Measurements from ENCODE around the gene PCLO. TPM values are rescaled to one million over a fixed set of nuclear protein-coding genes. Genes with fewer than 3 reads are reported as not detected.

Gene PCLO
- total and polyA plus RNA-seq, 2 of the 8 experiments (the other 6 are each of a cell fraction or from before 2014, with no cell fraction given): 1.5 to 3.2 TPM

GRCh38 chr7:82713506-82713905, 449.2 kb downstream of the PCLO start:
- Histone ChIP-seq H3K27ac (ENCODE audit: low read depth, low read length) (no peak overlapping the region), H3K79me1 (ENCODE audit: low read depth, low read length) (no peaks in the 10 kb centered on the region), H3K79me2 (ENCODE audit: control insufficient read depth in 1 of 2, insufficient read depth in 2 of 2, low read length in 2 of 2) (no peaks in the 10 kb centered on the region), H4K91ac (replicated peaks; ENCODE audit: insufficient read length, low read length) (no peak overlapping the region), H3K23ac (ENCODE audit: insufficient read length) (no peak overlapping the region), H3K4ac (replicated peaks; ENCODE audit: insufficient read length, low read depth, low read length) (no peak overlapping the region), H2BK120ac (replicated peaks; ENCODE audit: low read depth, low read length) (no peak overlapping the region), H3K56ac (replicated peaks; ENCODE audit: insufficient read length, low read depth, low read length) (no peak overlapping the region), H3K9ac (replicated peaks in 1 of 4; ENCODE audit: extremely low read depth in 1 of 4, low read depth in 3 of 4, low read length in 3 of 4) (no peak overlapping the region), H3K36me3 (ENCODE audit: control insufficient read depth in 2 of 4, insufficient read depth in 4 of 4, low read length in 3 of 4) (no peaks in the 10 kb centered on the region), H3K14ac (ENCODE audit: insufficient read length) (no peak overlapping the region), H4K8ac (ENCODE audit: extremely low read depth, insufficient read depth, low read length) (no peak overlapping the region), H3K4me1 (replicated peaks in 1 of 4; ENCODE audit: control insufficient read depth in 3 of 4, insufficient read depth in 4 of 4, low read length in 3 of 4) (no peaks in the 10 kb centered on the region), H2AFZ (ENCODE audit: low read length) (no peak overlapping the region), H4K20me1 (replicated peaks in 1 of 2; ENCODE audit: control insufficient read depth in 1 of 2, insufficient read depth in 2 of 2, low read length in 2 of 2) (no peaks in the 10 kb centered on the region), H2BK5ac (ENCODE audit: low read depth, low read length) (no peak overlapping the region), H3K4me3 (ENCODE audit: extremely low read depth in 1 of 4, insufficient read depth in 2 of 4, low read depth in 3 of 4, low read length in 4 of 4) (no peak overlapping the region), H3K18ac (ENCODE audit: extremely low read depth, low read length) (no peak overlapping the region), H2BK12ac (ENCODE audit: low read depth, low read length) (no peak overlapping the region), H2AK5ac (ENCODE audit: low read depth, low read length) (no peak overlapping the region), H3K4me2 (ENCODE audit: insufficient read depth in 1 of 2, low read depth in 2 of 2, low read length in 2 of 2) (no peak overlapping the region), H3K27me3 (replicated peaks in 1 of 4; ENCODE audit: control insufficient read depth in 3 of 4, extremely low read depth in 1 of 4, insufficient read depth in 3 of 4, low read length in 3 of 4) (peaks cover 0 to 1% (median 0%) of the 10 kb centered on the region in 4 experiments; a peak in 1 of 7 replicates), H2BK15ac (ENCODE audit: low read length) (no peak overlapping the region), H3K23me2 (ENCODE audit: low read depth, low read length) (no peaks in the 10 kb centered on the region), H4K5ac (ENCODE audit: insufficient read length, low read depth, low read length) (no peak overlapping the region), H2BK20ac (ENCODE audit: low read length) (no peak overlapping the region), H3K9me3 (ENCODE audit: insufficient read depth in 2 of 2, low read depth in 1 of 2, low read length in 1 of 2) (no peaks in the 10 kb centered on the region)
- 79% methylated on average over 2 of the region's 2 CpGs; no CpG with 5 or more reads in 1 of the 2 experiments for WGBS, 2 experiments (ENCODE audit: extremely low coverage in 1 of 2, insufficient coverage in 1 of 2, insufficient read length in 1 of 2, insufficient replicate concordance in 2 of 2, low coverage in 1 of 2, low lambda C conversion rate in 2 of 2, missing lambda C conversion rate in 1 of 2)
- FAIRE-seq (no peak), DNase-seq (ENCODE audit: low read depth in 1 of 2, low spot score in 2 of 2) (no peak)
- POLR2A ChIA-PET (ENCODE audit: partially characterized antibody): no interaction called here
- CTCF ChIA-PET (ENCODE audit: partially characterized antibody): interaction anchor here (0.8 to 1.9 kb wide), 5 partner anchors 9 to 28 kb away, joined by 3 to 10 read pairs (median 3); no protein-coding TSS in a partner anchor
- no peak for TF ChIP-seq BRCA1 (IDR thresholded peaks at IDR 0.05; ENCODE audit: low read depth, low read length)
- no peak for TF ChIP-seq TAF7 (optimal IDR thresholded peaks at IDR 0.05; ENCODE audit: borderline replicate concordance, low read depth, low read length)
- TF ChIP-seq EZH2 (IDR thresholded peaks at IDR 0.05; ENCODE audit: low read depth, low read length, severe bottlenecking): no peak
- no peak for TF ChIP-seq KDM5A (IDR thresholded peaks at IDR 0.05; ENCODE audit: low read length)
- no peak for TF ChIP-seq SRF (IDR thresholded peaks at IDR 0.05; ENCODE audit: low read depth, low read length)
- no peak for TF ChIP-seq TAF1 (IDR thresholded peaks at IDR 0.05; ENCODE audit: low read depth, low read length)
- TF ChIP-seq POLR2A (IDR thresholded peaks at IDR 0.05; ENCODE audit: control extremely low read depth in 1 of 2, low read depth in 2 of 2, low read length in 2 of 2): no peak
- TF ChIP-seq CBX5 (IDR thresholded peaks at IDR 0.05; ENCODE audit: low read depth, low read length): no peak
- no peak for TF ChIP-seq RNF2 (IDR thresholded peaks at IDR 0.05; ENCODE audit: borderline replicate concordance, low read depth, low read length, missing control alignments, poor library complexity, severe bottlenecking)
- TF ChIP-seq HDAC6 (IDR thresholded peaks at IDR 0.05; ENCODE audit: low read depth, low read length): no peak
- TF ChIP-seq ATF3 (IDR thresholded peaks at IDR 0.05; ENCODE audit: insufficient read depth, low read depth, low read length): no peak
- TF ChIP-seq JUND (IDR thresholded peaks at IDR 0.05; ENCODE audit: low read length): no peak
- TF ChIP-seq KDM1A (IDR thresholded peaks at IDR 0.05; ENCODE audit: borderline replicate concordance, low read length): no peak
- no peak for TF ChIP-seq E2F6 (IDR thresholded peaks at IDR 0.05)
